Kidney glomerular epithelial cell (primary cell): ENCODE results near the gene CELSR1.

Experiments
- DNase-seq: peaks from one replicate; lab custom pipeline; 2025; lab: John Stamatoyannopoulos, UW

The CELSR1 gene

GRCh38 chr22:46553189-46553588 lies 15.8 kb upstream of the CELSR1 start:
- DNase-seq: no peak

GRCh38 chr22:46551996-46552395 lies 14.6 kb upstream of the CELSR1 start:
- DNase-seq: no peak

- DNase-seq: no peak
Measured at GRCh38 chr22:46551321-46551720, 13.9 kb upstream of the CELSR1 start.

- no peak for DNase-seq
Measured at GRCh38 chr22:46549971-46550641, 12.7 kb upstream of the CELSR1 start.

- DNase-seq: no peak
Measured at GRCh38 chr22:46549563-46549840, 12.1 kb upstream of the CELSR1 start.

GRCh38 chr22:46547883-46548244 lies 10.4 kb upstream of the CELSR1 start:
- peak; percentile 48 for DNase-seq

GRCh38 chr22:46547179-46547882 lies 9.9 kb upstream of the CELSR1 start:
- peak; percentile 90 for DNase-seq

- DNase-seq: peak; percentile 77
Measured at GRCh38 chr22:46546466-46547178, 9.2 kb upstream of the CELSR1 start.

- DNase-seq: no peak
Measured at GRCh38 chr22:46545086-46545792, 7.8 kb upstream of the CELSR1 start.

- peak; percentile 43 for DNase-seq
Measured at GRCh38 chr22:46542011-46542985, 4.9 kb upstream of the CELSR1 start.

- DNase-seq: no peak
Measured at GRCh38 chr22:46541536-46541935, 4.1 kb upstream of the CELSR1 start.

- DNase-seq: no peak
Measured at GRCh38 chr22:46540874-46541273, 3.5 kb upstream of the CELSR1 start.

- no peak for DNase-seq
Measured at GRCh38 chr22:46539169-46539568, 1.7 kb upstream of the CELSR1 start.

- DNase-seq: peak; percentile 38
Measured at GRCh38 chr22:46538814-46539160, 1.4 kb upstream of the CELSR1 start.

- DNase-seq: peak; percentile 32
Measured at GRCh38 chr22:46537946-46538813, 760 bp upstream of the CELSR1 start.

- DNase-seq: no peak
Measured at GRCh38 chr22:46536537-46537224, 739 bp downstream of the CELSR1 start.

GRCh38 chr22:46535876-46536536 lies 1.4 kb downstream of the CELSR1 start:
- no peak for DNase-seq

GRCh38 chr22:46534901-46535630 lies 2.4 kb downstream of the CELSR1 start:
- DNase-seq: no peak
